HG03097 (cell line): ENCODE data around the gene LSM5.

Experiments used
- ATAC-seq: cut with Tn5 transposase; IDR thresholded peaks from one replicate; pipeline ENCODE4 v1.9.1; 2021; ENCODE audit not compliant: unreplicated experiment, low FRiP score

LSM5 gene

DNA sequence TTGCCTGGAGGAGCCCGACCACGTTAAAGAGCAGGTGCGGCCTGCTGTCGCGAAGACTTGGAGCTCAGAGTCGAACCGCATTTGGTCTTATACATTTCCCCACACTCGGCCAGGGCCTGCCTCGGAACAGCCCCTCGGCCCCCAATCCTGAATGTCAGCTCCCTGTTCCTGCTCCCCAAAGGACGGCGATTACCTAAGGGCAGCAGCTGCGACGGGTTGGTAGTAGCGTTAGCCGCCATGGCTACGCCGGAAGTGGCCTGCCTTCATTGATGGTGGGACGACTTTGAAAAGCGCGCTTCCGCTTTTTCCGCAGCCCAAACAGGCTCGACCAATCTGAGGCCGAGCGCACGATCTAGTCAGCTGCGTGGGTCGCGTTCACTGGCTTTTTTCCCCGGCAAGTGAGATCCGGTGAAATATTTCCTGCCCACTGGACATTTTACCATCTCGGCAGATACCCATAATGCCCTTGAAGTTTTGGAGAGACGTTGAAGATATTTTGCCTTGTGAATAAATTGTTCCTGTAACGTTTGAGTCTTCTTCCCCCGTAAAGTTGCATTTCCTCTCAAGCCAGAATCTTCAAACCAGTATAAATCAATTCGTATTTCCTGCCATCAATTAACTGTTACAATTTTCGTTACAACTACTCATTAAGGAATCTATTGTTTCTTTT is at the start of gene LSM5:
Gene LSM5, minus strand, starts transcription at position 254 of the 670 bp plus-strand sequence. Its CDS starts 15 bp downstream, at position 239.
- peak; percentile 87 for ATAC-seq

- no peak for ATAC-seq
These were observed 49.2 kb upstream of the LSM5 start for GRCh38 chr7:32539366-32539765.

- no peak for ATAC-seq
These were observed 47.6 kb upstream of the LSM5 start for GRCh38 chr7:32537760-32538159.

- no peak for ATAC-seq
These were observed 46.4 kb upstream of the LSM5 start for GRCh38 chr7:32536585-32536984.

GRCh38 chr7:32536016-32536415 is 45.8 kb upstream of the LSM5 start:
- ATAC-seq: no peak

GRCh38 chr7:32535162-32535702 is 45.1 kb upstream of the LSM5 start:
- no peak for ATAC-seq

GRCh38 chr7:32533276-32534029 is 43.3 kb upstream of the LSM5 start:
- ATAC-seq: no peak

GRCh38 chr7:32532716-32533115 is 42.5 kb upstream of the LSM5 start:
- no peak for ATAC-seq

DNA sequence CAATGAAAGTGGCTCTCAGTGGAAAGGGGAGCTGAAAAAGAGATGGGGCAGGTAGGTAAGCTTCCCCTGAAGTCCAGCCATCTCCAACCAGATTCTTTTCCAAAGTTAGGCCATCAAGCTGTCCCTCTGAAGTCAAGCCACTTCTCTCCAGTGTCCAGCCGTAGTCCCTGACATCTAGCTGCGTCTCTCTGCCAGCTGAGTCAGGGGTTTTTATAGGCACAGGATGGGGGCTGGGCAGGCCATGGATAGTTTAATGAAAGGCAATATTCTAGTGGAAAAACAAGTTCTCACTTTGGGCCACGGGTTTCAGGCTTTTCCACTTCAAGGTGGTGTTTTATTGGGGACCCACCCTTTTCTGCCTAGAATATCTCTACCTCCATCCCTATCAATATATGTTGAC is 41.9 kb upstream of the LSM5 start:
- no peak for ATAC-seq

DNA sequence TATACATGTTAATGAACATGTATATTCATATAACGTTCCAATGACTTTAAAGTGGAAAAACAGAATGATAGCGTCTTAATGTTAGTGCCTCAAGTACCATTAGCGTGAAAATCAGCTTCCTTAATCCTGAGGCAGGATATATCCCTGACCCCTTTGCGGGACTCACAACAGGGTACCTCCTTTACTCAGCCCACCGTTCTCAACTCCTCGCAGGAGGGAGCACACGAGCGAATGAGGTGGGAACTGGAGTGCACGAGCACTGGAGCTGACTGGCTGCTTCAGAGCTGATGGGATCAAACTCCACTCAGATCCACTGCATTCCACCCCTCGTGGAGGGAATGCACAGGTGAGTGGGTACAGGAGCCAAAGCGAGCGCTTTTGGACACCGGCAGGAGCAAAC is 41.2 kb upstream of the LSM5 start:
- ATAC-seq: no peak

GRCh38 chr7:32525839-32526238 is 35.7 kb upstream of the LSM5 start:
- ATAC-seq: no peak

DNA sequence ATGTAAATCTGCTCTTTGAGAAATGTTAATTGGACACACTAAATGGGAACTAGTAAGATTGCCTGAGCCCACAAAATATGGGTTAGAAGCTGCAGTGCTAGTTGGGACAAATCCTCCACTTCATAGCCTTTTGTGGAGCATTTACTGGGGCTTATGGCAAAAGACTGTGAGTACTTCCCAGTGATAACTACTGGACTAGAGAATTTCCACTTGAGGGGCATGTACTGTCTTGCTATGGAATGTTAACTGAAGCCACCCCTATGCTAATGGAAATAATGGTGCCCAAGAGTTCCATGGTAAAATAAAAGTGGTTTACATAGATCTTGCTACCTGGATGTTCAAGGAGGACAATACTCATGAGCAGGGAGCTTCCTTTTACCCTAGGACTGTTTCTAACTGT is 34.5 kb upstream of the LSM5 start:
- ATAC-seq: no peak

DNA sequence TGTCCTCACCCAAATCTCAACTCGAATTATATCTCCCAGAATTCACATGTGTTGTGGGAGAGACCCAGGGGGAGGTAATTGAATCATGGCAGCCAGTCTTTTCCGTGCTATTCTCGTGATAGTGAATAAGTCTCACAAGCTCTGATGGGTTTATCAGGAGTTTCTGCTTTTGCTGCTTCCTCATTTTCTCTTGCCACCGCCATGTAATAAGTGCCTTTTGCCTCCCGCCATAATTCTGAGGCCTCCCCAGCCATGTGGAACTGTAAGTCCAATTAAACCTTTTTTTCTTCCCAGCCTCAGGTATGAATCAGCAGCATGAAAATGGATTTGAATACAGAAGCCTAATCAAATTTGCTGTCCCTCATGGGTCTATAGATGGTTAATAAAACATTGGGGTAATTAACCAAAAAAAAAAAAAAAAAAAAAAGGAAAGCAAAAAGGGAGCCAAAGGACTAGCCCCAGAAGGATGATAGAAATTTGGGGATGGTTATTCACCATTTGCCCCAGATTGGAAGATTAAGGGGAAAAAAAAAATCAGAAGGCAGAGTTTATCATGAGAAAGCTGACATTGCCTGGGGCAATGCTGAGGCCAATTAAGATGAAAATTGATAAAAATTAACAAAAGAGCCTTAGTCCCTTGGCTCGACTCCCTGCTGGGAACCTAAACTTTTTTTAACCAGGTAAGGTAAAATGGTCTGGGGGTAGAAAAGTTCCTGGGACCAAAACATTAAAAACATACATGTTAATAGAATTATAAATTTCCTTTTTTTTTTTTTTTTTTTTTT is 32.8 kb upstream of the LSM5 start:
- ATAC-seq: no peak

GRCh38 chr7:32519763-32520162 is 29.6 kb upstream of the LSM5 start:
- ATAC-seq: no peak

DNA sequence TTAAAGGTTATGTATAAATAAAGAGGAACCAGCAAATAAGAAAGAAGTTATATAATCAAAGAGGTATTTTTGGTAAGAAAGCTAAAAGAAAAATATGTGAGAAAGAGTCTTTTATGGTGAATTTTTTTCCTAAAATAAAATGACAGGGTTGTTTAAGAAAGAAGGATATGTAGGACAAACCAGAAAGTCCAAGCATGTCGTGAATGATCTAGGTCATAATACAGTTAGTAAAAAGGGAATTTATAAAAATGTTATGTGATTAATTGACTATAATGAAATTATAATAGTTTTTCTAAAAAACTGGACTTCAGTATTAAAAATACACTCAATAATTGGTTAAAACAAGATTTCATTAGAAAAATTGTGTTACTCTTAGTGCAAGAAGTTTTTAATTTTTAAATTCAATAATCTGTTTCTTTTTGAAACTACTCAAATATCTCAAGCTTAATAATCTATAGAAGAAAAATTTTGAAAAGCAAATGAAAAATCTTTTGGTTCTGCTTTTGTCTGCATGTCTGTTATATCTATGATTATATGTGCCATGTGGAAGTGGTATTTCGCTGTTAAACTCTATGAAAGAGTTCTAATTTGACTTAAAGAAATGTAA is 28.5 kb upstream of the LSM5 start:
- no peak for ATAC-seq

DNA sequence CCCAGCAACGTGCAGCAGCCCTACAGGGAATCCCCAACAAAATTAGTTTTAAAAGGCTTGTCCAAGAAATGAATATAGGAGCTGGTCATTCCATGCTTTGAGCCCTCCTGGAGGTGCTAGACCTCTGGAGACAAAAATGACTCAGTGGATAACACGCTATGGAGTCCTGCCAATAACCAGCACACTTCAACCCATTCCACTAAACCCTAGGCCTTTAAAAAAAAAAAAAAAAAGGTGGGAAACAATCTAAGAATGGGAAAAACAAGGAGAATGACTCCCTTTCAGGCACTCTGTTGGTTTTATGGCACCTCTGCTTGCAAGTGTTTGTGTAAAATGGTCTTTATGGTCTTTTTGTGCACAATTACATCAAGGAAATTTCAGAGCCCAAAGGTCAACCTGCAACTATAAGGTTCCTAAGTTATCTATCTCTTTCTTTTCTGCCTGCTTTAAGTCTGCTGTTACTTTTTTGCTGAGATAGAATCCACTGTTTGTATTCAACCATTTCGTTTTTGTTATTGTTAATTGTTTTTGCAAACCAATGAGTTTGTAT is 26.4 kb upstream of the LSM5 start:
- no peak for ATAC-seq

DNA sequence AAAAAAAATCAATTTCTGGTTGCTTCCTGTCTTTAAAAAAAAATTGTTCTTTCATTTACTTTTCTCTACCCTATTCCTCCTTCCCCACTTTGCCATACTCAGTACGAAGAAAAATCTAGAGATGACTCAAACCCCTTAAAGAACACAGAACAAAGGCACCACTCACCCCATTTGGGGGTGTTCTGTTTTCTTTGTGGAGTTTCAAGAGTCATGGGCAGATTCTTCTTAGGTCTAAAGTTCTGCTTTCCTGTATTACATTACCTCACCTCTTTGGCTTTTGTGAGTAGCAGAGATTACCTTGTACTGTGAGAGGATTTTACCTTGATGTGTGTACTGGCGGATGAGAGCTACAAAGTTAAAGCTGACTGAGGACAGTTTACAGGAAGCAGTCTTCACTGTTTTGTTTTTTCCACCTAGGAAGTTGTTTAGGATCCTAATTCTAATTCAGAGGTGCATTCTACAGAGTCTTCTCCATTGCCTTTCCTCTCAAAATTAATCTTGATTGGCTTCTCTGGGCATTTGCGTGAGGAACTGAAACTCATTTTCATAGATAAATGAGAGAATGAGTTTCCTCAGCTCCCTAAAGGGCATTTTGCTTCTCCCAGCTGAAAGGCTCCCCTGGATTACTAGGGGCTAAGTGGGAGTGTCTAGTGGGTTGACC is 25.8 kb upstream of the LSM5 start:
- ATAC-seq: peak; percentile 78

DNA sequence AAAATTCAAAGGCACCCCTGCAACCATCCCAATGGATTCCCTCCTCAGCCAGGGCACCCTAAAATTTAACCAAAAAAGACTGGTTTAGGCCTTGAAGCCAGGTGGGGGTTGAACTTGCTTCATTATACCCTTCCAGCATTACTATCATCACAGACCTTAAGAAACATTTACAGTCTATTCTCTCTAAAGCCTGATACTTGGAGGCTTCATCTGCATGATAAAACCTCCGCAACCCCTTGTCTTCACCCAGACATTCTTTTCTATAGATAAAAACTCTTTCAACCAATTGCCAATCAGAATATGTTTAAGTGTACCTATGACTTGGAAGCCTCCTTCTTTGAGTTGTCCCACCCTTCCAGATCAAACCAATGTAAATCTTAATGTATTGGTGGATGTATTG is 23.0 kb upstream of the LSM5 start:
- no peak for ATAC-seq

- no peak for ATAC-seq
These were observed 21.6 kb upstream of the LSM5 start for GRCh38 chr7:32511791-32512190.

DNA sequence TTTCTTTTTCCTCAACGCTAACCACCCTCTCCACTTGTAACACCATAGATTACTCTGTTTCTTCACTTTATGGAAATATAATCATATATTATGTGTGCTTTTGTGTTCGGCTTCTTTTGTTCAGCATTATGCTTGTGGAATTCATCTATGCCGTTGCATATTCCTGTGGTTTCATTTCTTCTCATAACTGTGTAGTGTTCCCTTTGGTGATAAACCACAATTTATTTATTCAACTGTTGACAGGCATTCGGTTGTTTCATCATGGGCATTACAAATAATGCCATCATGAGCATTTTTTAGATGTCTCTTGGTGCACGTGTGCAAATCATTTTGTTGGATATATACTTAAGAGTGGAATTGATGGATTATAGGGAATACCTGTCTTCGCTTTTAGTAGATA is 17.2 kb upstream of the LSM5 start:
- no peak for ATAC-seq
